Choroid plexus epithelial cell (primary cell): ENCODE measurements around the gene FASTKD1.

Experiments
- DNase-seq: peaks from one replicate; pipeline ENCODE4 v3.0.0-alpha.2; 2010; ENCODE audit warnings: low read depth
- H3K4me3 ChIP-seq: 2 replicates; pipeline ENCODE4 v1.5.1; 2011; ENCODE audit warnings: low read depth, mild to moderate bottlenecking, control low read depth, low read length, moderate library complexity
- TF ChIP-seq, protein P1 (sequence below): conservative IDR thresholded peaks from 2 replicates; pipeline ENCODE4 v1.5.1; 2011; ENCODE audit warnings: low read depth, mild to moderate bottlenecking, control low read depth, inconsistent platforms, low read length, moderate library complexity

The FASTKD1 gene

GRCh38 chr2:169504651-169505050 is 69.0 kb downstream of the FASTKD1 start:
- DNase-seq, result no peak
- TF ChIP-seq, protein P1, sequence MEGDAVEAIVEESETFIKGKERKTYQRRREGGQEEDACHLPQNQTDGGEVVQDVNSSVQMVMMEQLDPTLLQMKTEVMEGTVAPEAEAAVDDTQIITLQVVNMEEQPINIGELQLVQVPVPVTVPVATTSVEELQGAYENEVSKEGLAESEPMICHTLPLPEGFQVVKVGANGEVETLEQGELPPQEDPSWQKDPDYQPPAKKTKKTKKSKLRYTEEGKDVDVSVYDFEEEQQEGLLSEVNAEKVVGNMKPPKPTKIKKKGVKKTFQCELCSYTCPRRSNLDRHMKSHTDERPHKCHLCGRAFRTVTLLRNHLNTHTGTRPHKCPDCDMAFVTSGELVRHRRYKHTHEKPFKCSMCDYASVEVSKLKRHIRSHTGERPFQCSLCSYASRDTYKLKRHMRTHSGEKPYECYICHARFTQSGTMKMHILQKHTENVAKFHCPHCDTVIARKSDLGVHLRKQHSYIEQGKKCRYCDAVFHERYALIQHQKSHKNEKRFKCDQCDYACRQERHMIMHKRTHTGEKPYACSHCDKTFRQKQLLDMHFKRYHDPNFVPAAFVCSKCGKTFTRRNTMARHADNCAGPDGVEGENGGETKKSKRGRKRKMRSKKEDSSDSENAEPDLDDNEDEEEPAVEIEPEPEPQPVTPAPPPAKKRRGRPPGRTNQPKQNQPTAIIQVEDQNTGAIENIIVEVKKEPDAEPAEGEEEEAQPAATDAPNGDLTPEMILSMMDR, result no peak
- no peak overlapping the region for H3K4me3 ChIP-seq

- no peak overlapping the region for H3K4me3 ChIP-seq
- DNase-seq, result no peak
- TF ChIP-seq, protein P1, result no peak
These were observed 78.2 kb downstream of the FASTKD1 start for GRCh38 chr2:169495310-169495928.

- TF ChIP-seq, protein P1, result no peak
- DNase-seq, result no peak
- no peak overlapping the region for H3K4me3 ChIP-seq
These were observed 80.3 kb downstream of the FASTKD1 start for GRCh38 chr2:169493360-169493759.

- H3K4me3 ChIP-seq, result no peak overlapping the region
- DNase-seq, result no peak
- TF ChIP-seq, protein P1, result no peak
These were observed 82.3 kb downstream of the FASTKD1 start for GRCh38 chr2:169491378-169491777.

DNA sequence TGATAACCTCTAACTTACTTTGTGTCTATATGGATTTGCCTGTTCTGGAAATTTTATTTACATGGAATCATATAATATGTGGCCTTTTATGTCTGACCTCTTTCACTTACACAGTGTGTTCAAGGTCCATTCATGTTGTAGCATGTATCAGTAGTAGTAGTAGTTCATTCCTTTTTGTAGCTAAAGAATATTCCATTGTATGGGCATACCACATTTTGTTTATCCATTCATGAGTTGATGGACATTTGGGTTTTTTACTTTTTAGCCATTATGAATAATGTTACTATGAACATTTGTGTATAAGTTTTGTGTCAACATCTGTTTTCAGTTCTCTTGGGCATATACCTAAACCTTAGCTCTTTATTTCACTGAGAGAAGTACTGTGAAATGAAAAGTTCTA is 82.8 kb downstream of the FASTKD1 start:
- no peak for DNase-seq
- H3K4me3 ChIP-seq, result no peak overlapping the region
- TF ChIP-seq, protein P1, result no peak

DNA sequence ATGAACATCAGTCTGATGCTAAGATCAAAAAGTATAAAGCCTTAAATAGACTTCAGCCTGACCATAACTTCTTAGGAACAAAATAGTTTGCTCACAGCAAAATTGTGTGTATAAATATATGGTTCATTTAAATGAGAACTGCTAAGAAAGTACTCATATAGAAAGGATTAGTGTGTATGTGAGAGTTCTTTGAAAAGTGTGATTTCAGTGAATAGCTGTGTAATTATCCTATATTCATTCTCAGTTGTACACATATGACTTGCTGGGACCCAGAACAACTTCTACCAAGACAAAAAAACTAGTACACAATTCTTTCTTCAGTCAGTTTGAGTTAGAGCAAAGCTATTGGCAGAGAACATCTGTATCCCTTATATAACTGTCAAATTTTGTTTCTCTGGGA is 87.2 kb downstream of the FASTKD1 start:
- TF ChIP-seq, protein P1, result no peak
- DNase-seq, result no peak
- H3K4me3 ChIP-seq, result no peak overlapping the region

- H3K4me3 ChIP-seq, result no peak overlapping the region
- TF ChIP-seq, protein P1, result no peak
- no peak for DNase-seq
These were observed 88.0 kb downstream of the FASTKD1 start for GRCh38 chr2:169485650-169486138.
